ENCODE data around the gene MXD1.

The MXD1 gene

DNA sequence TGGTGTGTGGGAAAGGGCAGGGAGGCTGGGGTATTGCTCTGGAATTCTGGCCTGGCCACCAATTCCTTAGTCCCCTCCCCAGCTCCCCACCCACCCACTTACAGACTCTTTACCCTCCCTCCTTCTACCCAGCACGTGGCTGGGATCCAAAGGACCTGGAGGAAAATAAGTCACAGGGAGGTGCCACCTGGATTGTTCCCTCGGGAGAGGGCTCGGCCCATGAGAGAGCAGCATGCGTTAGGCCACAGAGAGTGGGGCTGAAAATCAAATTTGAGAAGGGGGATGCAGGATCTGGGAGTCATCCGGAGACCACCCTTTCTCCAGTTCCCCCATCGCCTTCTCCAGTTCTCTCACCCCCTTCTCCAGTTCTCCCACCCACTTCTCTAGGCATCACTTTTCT, 43.6 kb downstream of the MXD1 start:
- no peak overlapping the region for H4K8ac ChIP-seq (ENCODE audit: low read depth, low read length)
- H3K4ac ChIP-seq (ENCODE audit: low read depth, low read length) = no peak overlapping the region
- no CpG with 5 or more reads among the region's 6 CpGs for WGBS (ENCODE audit: extremely low coverage, insufficient coverage, low lambda C conversion rate)
- no peak overlapping the region for H3K18ac ChIP-seq (ENCODE audit: low read length)
- no peak overlapping the region for H2BK15ac ChIP-seq (replicated peaks; ENCODE audit: low read depth)
- H3K36me3 ChIP-seq (ENCODE audit: control insufficient read depth, insufficient read depth, low read length) = no peaks in the 10 kb centered on the region
- DNase-seq = no peak
- H3K9ac ChIP-seq (ENCODE audit: low read length) = no peak overlapping the region
- no peaks in the 10 kb centered on the region for H3K79me2 ChIP-seq (ENCODE audit: control insufficient read depth, insufficient read depth, low read length)
- H3K27me3 ChIP-seq (ENCODE audit: insufficient read depth, low read length, poor library complexity) = no peaks in the 10 kb centered on the region
- H3K56ac ChIP-seq (ENCODE audit: low read length) = no peak overlapping the region
- H4K5ac ChIP-seq (ENCODE audit: low read length) = no peak overlapping the region
- no peak overlapping the region for H2BK5ac ChIP-seq (ENCODE audit: low read length)
- H3K4me2 ChIP-seq (ENCODE audit: low read length) = no peak overlapping the region
- H2BK120ac ChIP-seq (ENCODE audit: low read depth, low read length) = no peak overlapping the region
- H3K79me1 ChIP-seq (ENCODE audit: low read length) = no peaks in the 10 kb centered on the region
- H3K4me3 ChIP-seq (ENCODE audit: low read length) = no peak overlapping the region
- H2AK5ac ChIP-seq (ENCODE audit: low read length) = no peak overlapping the region
- no peak overlapping the region for H3K27ac ChIP-seq (ENCODE audit: low read depth, low read length)
- no peak overlapping the region for H3K23ac ChIP-seq (ENCODE audit: low read length)
- H3K4me1 ChIP-seq (ENCODE audit: control insufficient read depth, low read depth, low read length) = no peaks in the 10 kb centered on the region

DNA sequence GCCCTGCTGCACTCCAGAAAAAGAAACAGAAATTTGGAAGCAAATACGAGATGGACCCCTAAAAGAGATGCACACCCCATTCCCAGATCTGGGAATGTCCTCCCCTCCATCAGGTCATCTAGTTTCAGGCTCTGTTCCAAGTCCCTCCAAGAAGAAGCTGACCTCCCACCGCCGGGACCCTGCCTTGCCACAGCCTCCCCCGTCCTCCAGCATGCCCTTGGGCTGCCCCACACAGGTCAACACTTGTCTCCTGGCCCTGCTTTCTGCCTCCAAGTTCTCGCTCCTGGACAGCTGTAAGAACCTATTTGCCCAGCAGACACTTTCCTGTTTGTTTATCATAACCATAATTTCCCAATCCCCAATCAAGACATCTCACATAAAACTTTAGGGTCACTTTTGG, 44.5 kb downstream of the MXD1 start:
- Histone ChIP-seq H2AK5ac (ENCODE audit: low read length) (no peak overlapping the region), H3K36me3 (ENCODE audit: control insufficient read depth, insufficient read depth, low read length) (no peaks in the 10 kb centered on the region), H3K23ac (ENCODE audit: low read length) (no peak overlapping the region), H3K4me1 (ENCODE audit: control insufficient read depth, low read depth, low read length) (no peaks in the 10 kb centered on the region), H3K56ac (ENCODE audit: low read length) (no peak overlapping the region), H3K4ac (ENCODE audit: low read depth, low read length) (no peak overlapping the region), H3K79me1 (ENCODE audit: low read length) (no peaks in the 10 kb centered on the region), H3K4me2 (ENCODE audit: low read length) (no peak overlapping the region), H2BK5ac (ENCODE audit: low read length) (no peak overlapping the region), H4K5ac (ENCODE audit: low read length) (no peak overlapping the region), H3K18ac (ENCODE audit: low read length) (no peak overlapping the region), H3K9ac (ENCODE audit: low read length) (no peak overlapping the region), H3K79me2 (ENCODE audit: control insufficient read depth, insufficient read depth, low read length) (no peaks in the 10 kb centered on the region), H2BK120ac (ENCODE audit: low read depth, low read length) (no peak overlapping the region), H3K4me3 (ENCODE audit: low read length) (no peak overlapping the region), H4K8ac (ENCODE audit: low read depth, low read length) (no peak overlapping the region), H3K27ac (ENCODE audit: low read depth, low read length) (no peak overlapping the region), H2BK15ac (replicated peaks; ENCODE audit: low read depth) (no peak overlapping the region), H3K27me3 (ENCODE audit: insufficient read depth, low read length, poor library complexity) (no peaks in the 10 kb centered on the region)
- no peak for DNase-seq
- no CpG with 5 or more reads among the region's 5 CpGs for WGBS (ENCODE audit: extremely low coverage, insufficient coverage, low lambda C conversion rate)

DNA sequence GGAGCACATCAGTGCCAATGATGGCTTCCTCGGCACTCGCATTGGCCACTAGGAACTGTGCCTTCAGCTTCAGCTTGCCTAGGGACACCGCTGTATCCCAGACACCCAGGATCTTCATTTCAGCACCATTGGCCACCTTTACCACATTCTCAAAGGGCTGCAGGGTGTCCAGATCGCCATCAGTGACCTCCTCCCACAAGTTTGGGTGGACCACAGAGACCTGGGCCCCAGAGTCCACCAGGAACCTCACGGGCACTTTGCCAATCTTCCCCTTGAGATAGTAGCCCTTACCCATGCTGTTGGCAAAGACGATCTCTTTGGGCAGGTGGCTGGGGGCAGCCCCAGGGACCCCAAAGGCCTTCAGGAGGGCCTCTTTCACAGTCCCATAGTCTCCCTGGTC, 45.9 kb downstream of the MXD1 start:
- WGBS (ENCODE audit: extremely low coverage, insufficient coverage, low lambda C conversion rate) = no CpG with 5 or more reads among the region's 6 CpGs
- Histone ChIP-seq H4K8ac (ENCODE audit: low read depth, low read length) (no peak overlapping the region), H2BK5ac (ENCODE audit: low read length) (no peak overlapping the region), H3K4me1 (ENCODE audit: control insufficient read depth, low read depth, low read length) (no peaks in the 10 kb centered on the region), H3K9ac (ENCODE audit: low read length) (no peak overlapping the region), H3K79me2 (ENCODE audit: control insufficient read depth, insufficient read depth, low read length) (no peaks in the 10 kb centered on the region), H2BK120ac (ENCODE audit: low read depth, low read length) (no peak overlapping the region), H3K18ac (ENCODE audit: low read length) (no peak overlapping the region), H2AK5ac (ENCODE audit: low read length) (no peak overlapping the region), H3K79me1 (ENCODE audit: low read length) (no peaks in the 10 kb centered on the region), H4K5ac (ENCODE audit: low read length) (no peak overlapping the region), H3K27ac (ENCODE audit: low read depth, low read length) (no peak overlapping the region), H2BK15ac (replicated peaks; ENCODE audit: low read depth) (no peak overlapping the region), H3K4me2 (ENCODE audit: low read length) (no peak overlapping the region), H3K36me3 (ENCODE audit: control insufficient read depth, insufficient read depth, low read length) (no peaks in the 10 kb centered on the region), H3K4me3 (ENCODE audit: low read length) (no peak overlapping the region), H3K27me3 (ENCODE audit: insufficient read depth, low read length, poor library complexity) (no peaks in the 10 kb centered on the region), H3K4ac (ENCODE audit: low read depth, low read length) (no peak overlapping the region), H3K56ac (ENCODE audit: low read length) (no peak overlapping the region), H3K23ac (ENCODE audit: low read length) (no peak overlapping the region)
- no peak for DNase-seq

DNA sequence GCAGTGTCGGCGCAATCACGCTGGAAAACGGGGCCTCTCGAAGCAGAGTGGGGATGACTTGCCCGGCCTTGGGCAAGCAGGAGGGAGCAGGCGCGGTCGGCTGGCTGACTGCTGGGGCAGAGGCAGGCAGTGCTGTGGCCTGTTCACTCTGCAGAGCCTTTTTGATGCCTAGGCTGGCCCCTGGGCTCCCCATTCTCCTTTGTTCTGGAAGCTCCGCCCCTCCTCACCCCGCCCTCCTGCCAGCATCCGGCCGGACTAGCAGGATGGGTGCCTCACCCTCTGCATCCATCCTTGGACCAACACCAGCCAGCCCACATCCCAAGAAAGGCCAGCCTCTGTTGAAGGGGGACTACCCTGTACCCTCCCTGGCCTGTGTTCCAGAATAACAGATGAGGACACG, 46.6 kb downstream of the MXD1 start, which contains the start of gene ASPRV1:
Gene ASPRV1, minus strand, starts transcription at position 136 of the 400 bp plus-strand sequence. CDS start 195 bp downstream, outside the sequence.
- no peaks in the 10 kb centered on the region for H3K79me1 ChIP-seq (ENCODE audit: low read length)
- H2BK120ac ChIP-seq (ENCODE audit: low read depth, low read length) = no peak within 1 kb of the TSS
- no CpG with 5 or more reads among the region's 14 CpGs for WGBS (ENCODE audit: extremely low coverage, insufficient coverage, low lambda C conversion rate)

DNA sequence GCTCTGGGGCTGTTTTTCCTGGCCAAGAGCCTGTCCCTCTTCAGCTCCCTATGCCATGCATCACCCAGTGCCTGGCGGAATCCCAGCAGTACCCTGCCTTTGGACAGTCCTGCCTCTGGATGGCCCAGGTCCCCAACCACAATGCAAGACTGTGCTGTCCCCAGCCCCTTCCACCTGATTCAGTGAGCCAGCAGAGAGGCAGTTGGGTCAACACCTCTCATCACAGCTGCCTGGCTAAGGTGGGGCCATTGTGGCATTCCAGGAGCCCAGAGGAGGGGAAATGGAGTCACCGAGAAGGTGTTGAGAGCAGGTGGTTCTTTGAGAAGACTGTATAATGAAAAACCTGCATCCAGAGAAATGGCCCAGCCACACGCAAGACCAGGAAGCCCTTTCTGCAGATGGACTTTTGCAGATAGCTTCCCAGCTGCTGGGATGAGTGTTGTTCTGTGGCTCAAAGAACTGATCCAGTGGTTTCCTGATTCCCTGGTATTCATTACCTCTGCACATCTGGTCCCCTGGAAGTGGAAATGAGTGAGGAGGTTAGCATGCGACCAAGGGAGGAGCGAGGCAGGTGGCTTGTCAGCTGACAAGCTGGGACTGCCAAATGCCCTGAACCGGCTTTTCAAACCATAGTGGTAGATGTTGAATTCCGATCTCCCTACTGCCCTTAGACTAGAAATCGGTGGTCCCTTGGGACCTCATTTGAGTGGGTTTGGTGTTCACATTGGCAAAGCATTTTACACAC, 48.2 kb downstream of the MXD1 start:
- no peak overlapping the region for H2BK15ac ChIP-seq (replicated peaks; ENCODE audit: low read depth)
- no peak overlapping the region for H2BK5ac ChIP-seq (ENCODE audit: low read length)
- no peak overlapping the region for H4K8ac ChIP-seq (ENCODE audit: low read depth, low read length)
- no CpG with 5 or more reads among the region's 8 CpGs for WGBS (ENCODE audit: extremely low coverage, insufficient coverage, low lambda C conversion rate)
- no peak overlapping the region for H3K18ac ChIP-seq (ENCODE audit: low read length)
- H3K4ac ChIP-seq (ENCODE audit: low read depth, low read length) = no peak overlapping the region
- H3K27me3 ChIP-seq (ENCODE audit: insufficient read depth, low read length, poor library complexity) = no peaks in the 10 kb centered on the region
- no peak overlapping the region for H3K27ac ChIP-seq (ENCODE audit: low read depth, low read length)
- H2BK120ac ChIP-seq (ENCODE audit: low read depth, low read length) = no peak overlapping the region
- no peak overlapping the region for H4K5ac ChIP-seq (ENCODE audit: low read length)
- no peak for DNase-seq
- H2AK5ac ChIP-seq (ENCODE audit: low read length) = no peak overlapping the region
- H3K4me3 ChIP-seq (ENCODE audit: low read length) = no peak overlapping the region
- no peaks in the 10 kb centered on the region for H3K79me1 ChIP-seq (ENCODE audit: low read length)
- no peak overlapping the region for H3K56ac ChIP-seq (ENCODE audit: low read length)
- H3K36me3 ChIP-seq (ENCODE audit: control insufficient read depth, insufficient read depth, low read length) = no peaks in the 10 kb centered on the region
- H3K79me2 ChIP-seq (ENCODE audit: control insufficient read depth, insufficient read depth, low read length) = no peaks in the 10 kb centered on the region
- no peak overlapping the region for H3K4me2 ChIP-seq (ENCODE audit: low read length)
- H3K9ac ChIP-seq (ENCODE audit: low read length) = no peak overlapping the region
- no peak overlapping the region for H3K23ac ChIP-seq (ENCODE audit: low read length)
- no peaks in the 10 kb centered on the region for H3K4me1 ChIP-seq (ENCODE audit: control insufficient read depth, low read depth, low read length)

More for the DNA sequence above, 46.6 kb downstream of the MXD1 start, which contains the start of gene ASPRV1:
- H3K56ac ChIP-seq (ENCODE audit: low read length) = no peak within 1 kb of the TSS
- H3K4ac ChIP-seq (ENCODE audit: low read depth, low read length) = no peak within 1 kb of the TSS
- DNase-seq = no peak
- no peaks in the 10 kb centered on the region for H3K27me3 ChIP-seq (ENCODE audit: insufficient read depth, low read length, poor library complexity)
- H3K9ac ChIP-seq (ENCODE audit: low read length) = no peak within 1 kb of the TSS
- no peak within 1 kb of the TSS for H2BK15ac ChIP-seq (replicated peaks; ENCODE audit: low read depth)
- no peak within 1 kb of the TSS for H4K8ac ChIP-seq (ENCODE audit: low read depth, low read length)
- no peak within 1 kb of the TSS for H3K4me3 ChIP-seq (ENCODE audit: low read length)
- H3K36me3 ChIP-seq (ENCODE audit: control insufficient read depth, insufficient read depth, low read length) = no peaks in the 10 kb centered on the region
- H3K27ac ChIP-seq (ENCODE audit: low read depth, low read length) = no peak within 1 kb of the TSS
- no peak within 1 kb of the TSS for H4K5ac ChIP-seq (ENCODE audit: low read length)
- H2AK5ac ChIP-seq (ENCODE audit: low read length) = no peak within 1 kb of the TSS
- H3K79me2 ChIP-seq (ENCODE audit: control insufficient read depth, insufficient read depth, low read length) = no peaks in the 10 kb centered on the region
- H3K23ac ChIP-seq (ENCODE audit: low read length) = no peak within 1 kb of the TSS
- H3K18ac ChIP-seq (ENCODE audit: low read length) = no peak within 1 kb of the TSS
- no peaks in the 10 kb centered on the region for H3K4me1 ChIP-seq (ENCODE audit: control insufficient read depth, low read depth, low read length)
- no peak within 1 kb of the TSS for H3K4me2 ChIP-seq (ENCODE audit: low read length)
- no peak within 1 kb of the TSS for H2BK5ac ChIP-seq (ENCODE audit: low read length)

DNA sequence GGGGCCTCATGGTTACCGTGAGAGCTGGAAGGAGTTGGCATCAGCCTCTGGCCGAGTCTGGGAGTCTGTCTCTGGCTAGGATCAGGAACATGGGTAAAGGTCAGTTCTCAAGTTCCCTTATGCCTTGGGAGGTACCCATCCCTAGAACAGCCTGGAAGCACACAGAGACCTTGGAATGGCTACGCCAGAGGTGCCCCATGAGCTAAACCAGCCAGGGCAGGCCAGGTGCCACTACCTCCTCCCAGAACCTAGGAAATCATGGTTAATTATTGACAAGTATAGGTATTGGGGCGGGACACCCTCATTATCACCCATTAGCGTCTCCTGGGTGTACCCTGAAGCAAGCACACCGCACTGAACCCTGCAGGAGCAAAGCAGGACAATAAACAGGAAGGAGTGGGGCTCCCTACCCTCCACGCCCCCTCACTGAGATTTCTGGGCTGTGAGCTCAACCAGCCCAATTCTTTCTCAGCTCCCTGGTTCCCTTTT, 49.5 kb downstream of the MXD1 start:
- Histone ChIP-seq H3K4me3 (ENCODE audit: low read length) (no peak overlapping the region), H2BK5ac (ENCODE audit: low read length) (no peak overlapping the region), H3K23ac (ENCODE audit: low read length) (peak overlapping the region; percentile 34), H3K18ac (ENCODE audit: low read length) (no peak overlapping the region), H3K4ac (ENCODE audit: low read depth, low read length) (no peak overlapping the region), H2BK120ac (ENCODE audit: low read depth, low read length) (no peak overlapping the region), H3K79me2 (ENCODE audit: control insufficient read depth, insufficient read depth, low read length) (no peaks in the 10 kb centered on the region), H3K4me1 (ENCODE audit: control insufficient read depth, low read depth, low read length) (no peaks in the 10 kb centered on the region), H3K36me3 (ENCODE audit: control insufficient read depth, insufficient read depth, low read length) (no peaks in the 10 kb centered on the region), H3K27ac (ENCODE audit: low read depth, low read length) (no peak overlapping the region), H4K8ac (ENCODE audit: low read depth, low read length) (no peak overlapping the region), H2AK5ac (ENCODE audit: low read length) (no peak overlapping the region), H3K27me3 (ENCODE audit: insufficient read depth, low read length, poor library complexity) (no peaks in the 10 kb centered on the region), H3K4me2 (ENCODE audit: low read length) (no peak overlapping the region), H3K56ac (ENCODE audit: low read length) (no peak overlapping the region), H3K9ac (ENCODE audit: low read length) (no peak overlapping the region), H3K79me1 (ENCODE audit: low read length) (no peaks in the 10 kb centered on the region), H2BK15ac (replicated peaks; ENCODE audit: low read depth) (no peak overlapping the region), H4K5ac (ENCODE audit: low read length) (no peak overlapping the region)
- no CpG with 5 or more reads among the region's 7 CpGs for WGBS (ENCODE audit: extremely low coverage, insufficient coverage, low lambda C conversion rate)
- no peak for DNase-seq
